CD4-positive, alpha-beta T cell treated with Interleukin-15 for 4 hours (primary cell): ENCODE data around the gene NKTR.
A peak's percentile ranks its signal among the peaks of the same experiment; 100 is the strongest.
"Not testable (repeated sequence)": the region's sequence is repeated elsewhere in the genome, so short reads cannot be mapped to it uniquely, and the experiment has no call there.

Experiments
- DNase-seq: peaks from one replicate; pipeline ENCODE4 v3.0.0-alpha.2; 2020; ENCODE audit warnings: low spot score

Gene NKTR

GRCh38 chr3:42600111-42600957 lies at the start of gene NKTR:
TSS of gene NKTR (plus strand) at chr3:42600686. CDS start at chr3:42601007, 321 bp downstream.
- peak; percentile 100 for DNase-seq

- DNase-seq, result no peak
These were observed 47.7 kb upstream of the NKTR start for GRCh38 chr3:42552830-42553229.

- DNase-seq, result peak; percentile 71
These were observed 44.3 kb upstream of the NKTR start for GRCh38 chr3:42556089-42556632.

- DNase-seq, result not testable (repeated sequence)
These were observed 43.7 kb upstream of the NKTR start for GRCh38 chr3:42556817-42557216.

- DNase-seq, result peak; percentile 45
These were observed 42.6 kb upstream of the NKTR start for GRCh38 chr3:42557854-42558253.

- no peak for DNase-seq
These were observed 38.2 kb upstream of the NKTR start for GRCh38 chr3:42562047-42562907.

GRCh38 chr3:42569593-42570142 lies 30.8 kb upstream of the NKTR start:
- no peak for DNase-seq

- DNase-seq, result peak; percentile 42
These were observed 28.2 kb upstream of the NKTR start for GRCh38 chr3:42572278-42572677.

GRCh38 chr3:42575137-42575741 lies 25.2 kb upstream of the NKTR start:
- no peak for DNase-seq

GRCh38 chr3:42578054-42578453 lies 22.4 kb upstream of the NKTR start:
- DNase-seq, result no peak

- not testable (repeated sequence) for DNase-seq
These were observed 21.1 kb upstream of the NKTR start for GRCh38 chr3:42579346-42579745.

GRCh38 chr3:42581400-42581708 lies 19.1 kb upstream of the NKTR start:
- peak; percentile 22 for DNase-seq

- peak; percentile 95 for DNase-seq
These were observed 18.6 kb upstream of the NKTR start, which contains the start of gene SEC22C for GRCh38 chr3:42581709-42582473. TSS of gene SEC22C (minus strand) at chr3:42581967. CDS start at chr3:42569046, 12,921 bp downstream.

- DNase-seq, result no peak
These were observed 17.9 kb upstream of the NKTR start for GRCh38 chr3:42582474-42583070.

GRCh38 chr3:42588625-42589024 lies 11.9 kb upstream of the NKTR start:
- DNase-seq, result no peak

GRCh38 chr3:42589382-42590109 lies 10.9 kb upstream of the NKTR start:
- DNase-seq, result no peak

- no peak for DNase-seq
These were observed 9.3 kb upstream of the NKTR start for GRCh38 chr3:42590989-42591756.

GRCh38 chr3:42591811-42592210 lies 8.7 kb upstream of the NKTR start:
- DNase-seq, result no peak

GRCh38 chr3:42593635-42594034 lies 6.9 kb upstream of the NKTR start:
- DNase-seq, result no peak
